Inferior parietal cortex (tissue), 1 donor: Measurements from ENCODE around the gene PPARG.
"Not testable (repeated sequence)": the region's sequence is repeated elsewhere in the genome, so short reads cannot be mapped to it uniquely, and the experiment has no call there.

Source experiments
- DNase-seq: peaks from one replicate; pipeline ENCODE4 v3.0.0-alpha.2; 2016; ENCODE audit errors: extremely low spot score

PPARG gene

GRCh38 chr3:12379640-12380429, 91.0 kb downstream of the PPARG start:
- DNase-seq: no peak

- no peak for DNase-seq
Measured at GRCh38 chr3:12380461-12380860, 91.6 kb downstream of the PPARG start.

- no peak for DNase-seq
Measured at GRCh38 chr3:12381199-12381598, 92.3 kb downstream of the PPARG start.

GRCh38 chr3:12383218-12383617, 94.3 kb downstream of the PPARG start:
- no peak for DNase-seq

- no peak for DNase-seq
Measured at GRCh38 chr3:12384451-12385233, 95.8 kb downstream of the PPARG start.

- DNase-seq: not testable (repeated sequence)
Measured at GRCh38 chr3:12386514-12387291, 97.8 kb downstream of the PPARG start.

GRCh38 chr3:12388185-12388584, 99.3 kb downstream of the PPARG start:
- DNase-seq: no peak

- DNase-seq: no peak
Measured at GRCh38 chr3:12392101-12392878, 103.4 kb downstream of the PPARG start.

GRCh38 chr3:12393894-12394293, 105.0 kb downstream of the PPARG start:
- DNase-seq: no peak

GRCh38 chr3:12394569-12395271, 105.8 kb downstream of the PPARG start:
- DNase-seq: no peak

GRCh38 chr3:12395349-12396012, 106.6 kb downstream of the PPARG start:
- no peak for DNase-seq

- DNase-seq: no peak
Measured at GRCh38 chr3:12396471-12396870, 107.6 kb downstream of the PPARG start.

GRCh38 chr3:12399226-12399625, 110.4 kb downstream of the PPARG start:
- no peak for DNase-seq

GRCh38 chr3:12400616-12401194, 111.8 kb downstream of the PPARG start:
- no peak for DNase-seq

- no peak for DNase-seq
Measured at GRCh38 chr3:12401208-12401607, 112.3 kb downstream of the PPARG start.

- DNase-seq: peak; percentile 9
Measured at GRCh38 chr3:12405432-12406272, 116.8 kb downstream of the PPARG start.

GRCh38 chr3:12408984-12409683, 120.3 kb downstream of the PPARG start:
- no peak for DNase-seq
